MM.1S (cell line): Measurements from ENCODE around the gene GSTM2.
"Not testable (repeated sequence)": the region's sequence is repeated elsewhere in the genome, so short reads cannot be mapped to it uniquely, and the experiment has no call there.

Experiments
- DNase-seq: peaks from one replicate; pipeline ENCODE4 v3.0.0-alpha.2; 2015
- H2AFZ ChIP-seq: fragments of 300-600 bp; sonication (generic); 2 replicates; pipeline ENCODE4 v1.6.0; 2016; ENCODE audit warnings: antibody characterized with exemption, low read length
- H3F3A ChIP-seq: fragments of 300-600 bp; sonication (generic); 2 replicates; pipeline ENCODE4 v1.6.1; 2016; ENCODE audit warnings: mild to moderate bottlenecking, antibody characterized with exemption, low read length, moderate library complexity, mixed read lengths; ENCODE audit not compliant: insufficient read depth
- H3K27ac ChIP-seq: fragments of 300-600 bp; sonication (generic); 2 replicates; pipeline ENCODE4 v1.5.1; 2016; ENCODE audit warnings: mild to moderate bottlenecking, low read length
- H3K27me3 ChIP-seq: fragments of 300-600 bp; sonication (generic); replicated peaks from 2 replicates; pipeline ENCODE4 v1.6.0; 2016; ENCODE audit warnings: low read length; ENCODE audit not compliant: insufficient read depth
- H3K36me3 ChIP-seq: fragments of 300-600 bp; sonication (generic); replicated peaks from 2 replicates; pipeline ENCODE4 v1.6.1; 2016; ENCODE audit warnings: mild to moderate bottlenecking, low read length, mixed read lengths; ENCODE audit not compliant: insufficient read depth
- H3K4me1 ChIP-seq: fragments of 300-600 bp; sonication (generic); 2 replicates; pipeline ENCODE4 v1.6.1; 2016; ENCODE audit warnings: low read length, mixed read lengths
- H3K4me2 ChIP-seq: fragments of 300-600 bp; sonication (generic); 2 replicates; pipeline ENCODE4 v1.6.0; 2016; ENCODE audit warnings: low read depth, low read length
- H3K4me3 ChIP-seq: fragments of 300-600 bp; sonication (generic); 2 replicates; pipeline ENCODE4 v1.5.1; 2016; ENCODE audit warnings: low read length, mixed read lengths
- H3K79me2 ChIP-seq: fragments of 300-600 bp; sonication (generic); 2 replicates; pipeline ENCODE4 v1.6.1; 2016; ENCODE audit warnings: mixed run types, low read length, mixed read lengths
- H3K9ac ChIP-seq: fragments of 300-600 bp; sonication (generic); 2 replicates; pipeline ENCODE4 v1.6.1; 2016; ENCODE audit warnings: low read length, mixed read lengths
- H3K9me2 ChIP-seq: fragments of 300-600 bp; sonication (generic); replicated peaks from 2 replicates; pipeline ENCODE4 v1.6.1; 2016; ENCODE audit warnings: mild to moderate bottlenecking, low read length, mixed read lengths; ENCODE audit not compliant: insufficient read depth
- H3K9me3 ChIP-seq: fragments of 300-600 bp; sonication (generic); replicated peaks from 2 replicates; pipeline ENCODE4 v1.6.1; 2016; ENCODE audit warnings: mild to moderate bottlenecking, low read length, mixed read lengths; ENCODE audit not compliant: insufficient read depth
- H4K20me1 ChIP-seq: fragments of 300-600 bp; sonication (generic); 2 replicates; pipeline ENCODE4 v1.6.1; 2016; ENCODE audit warnings: mild to moderate bottlenecking, low read length, moderate library complexity, mixed read lengths; ENCODE audit not compliant: insufficient read depth
- CTCF ChIP-seq: fragments of 300-600 bp; sonication (generic); IDR thresholded peaks from 2 replicates; pipeline ENCODE4 v1.5.1; 2016; ENCODE audit warnings: antibody characterized with exemption, low read length, mixed read lengths
- EZH2 ChIP-seq: fragments of 300-600 bp; sonication (generic); optimal IDR thresholded peaks from 2 replicates; pipeline ENCODE3; 2017; ENCODE audit warnings: low read depth, mild to moderate bottlenecking, antibody characterized with exemption, low read length, mixed read lengths
- EZH2phosphoT487 ChIP-seq: fragments of 300-600 bp; sonication (generic); IDR thresholded peaks from 2 replicates; pipeline ENCODE4 v1.6.1; 2018; ENCODE audit warnings: antibody characterized with exemption, low read length

Gene GSTM2

DNA sequence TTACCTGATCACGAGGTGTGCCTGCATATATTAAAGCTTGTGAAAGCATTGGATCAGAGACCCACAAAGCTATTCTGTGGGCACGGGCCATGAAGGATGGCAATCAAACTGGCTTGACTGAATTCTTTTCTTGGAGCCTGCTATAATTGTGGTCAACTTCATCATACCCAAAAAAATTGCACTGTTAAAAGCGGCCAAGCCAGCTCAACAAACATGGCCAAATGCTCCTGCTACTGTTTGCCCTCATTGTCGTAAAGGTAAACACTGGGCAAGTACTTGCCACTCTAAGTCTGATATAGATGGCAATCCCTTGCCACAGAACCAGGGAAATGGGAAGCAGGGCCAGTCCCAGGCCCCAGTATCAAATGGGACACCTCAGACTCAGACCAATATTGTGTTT lies 37.6 kb downstream of the GSTM2 start:
- Histone ChIP-seq H3F3A (no peaks in the 10 kb centered on the region), H4K20me1 (no peaks in the 10 kb centered on the region), H3K9me3 (no peaks in the 10 kb centered on the region), H3K9me2 (no peaks in the 10 kb centered on the region), H3K27me3 (no peaks in the 10 kb centered on the region), H3K27ac (no peak overlapping the region), H3K9ac (no peak overlapping the region), H3K36me3 (no peaks in the 10 kb centered on the region), H3K4me2 (no peak overlapping the region), H2AFZ (no peak overlapping the region), H3K4me1 (no peaks in the 10 kb centered on the region), H3K79me2 (no peaks in the 10 kb centered on the region), H3K4me3 (no peak overlapping the region)
- TF ChIP-seq EZH2, result no peak
- no peak for TF ChIP-seq EZH2phosphoT487
- DNase-seq, result no peak

DNA sequence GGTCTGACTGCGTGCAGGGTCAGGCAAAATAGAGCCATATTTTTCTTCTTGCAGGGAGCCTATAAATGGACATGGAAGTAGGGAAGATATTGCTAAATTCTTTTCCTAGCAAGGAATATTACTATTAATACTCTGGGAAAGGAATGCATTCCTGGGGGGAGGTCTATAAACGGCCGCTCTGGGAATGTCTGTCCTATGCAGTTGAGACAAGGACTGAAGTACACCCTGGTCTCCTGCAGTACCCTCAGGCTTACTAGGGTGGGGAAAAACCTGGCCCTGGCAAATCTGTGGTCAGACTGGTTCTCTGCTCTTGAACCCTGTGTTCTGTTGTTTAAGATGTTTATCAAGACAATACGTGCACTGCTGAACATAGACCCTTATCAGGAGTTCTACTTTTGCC lies 41.1 kb downstream of the GSTM2 start:
- not testable (repeated sequence) for H2AFZ ChIP-seq, H3K4me1 ChIP-seq, H3K9me3 ChIP-seq, H3K36me3 ChIP-seq, H3K27me3 ChIP-seq, H3K79me2 ChIP-seq, H3K9ac ChIP-seq, H3F3A ChIP-seq, H3K27ac ChIP-seq, H3K4me2 ChIP-seq, H4K20me1 ChIP-seq, DNase-seq, H3K9me2 ChIP-seq, H3K4me3 ChIP-seq

DNA sequence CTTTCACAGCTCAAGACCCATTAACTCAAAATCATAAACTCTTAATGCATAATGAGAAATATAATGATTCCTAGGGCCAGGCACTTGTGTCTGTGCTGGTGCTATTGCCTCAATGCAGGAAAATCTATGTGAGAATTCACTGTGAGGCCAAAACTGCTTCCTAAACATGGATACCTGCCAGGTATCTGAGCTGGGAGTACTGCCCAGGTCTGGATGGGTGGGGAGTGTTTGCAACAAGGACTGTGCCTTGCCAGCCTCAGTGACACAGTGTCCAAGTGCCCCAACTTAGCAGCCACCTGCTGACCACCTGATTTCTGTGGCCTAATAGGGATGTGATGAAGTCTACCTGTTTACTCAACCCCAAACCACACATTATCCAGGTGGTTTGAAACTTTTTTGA lies 42.0 kb downstream of the GSTM2 start:
- not testable (repeated sequence) for H3K9me3 ChIP-seq, H2AFZ ChIP-seq, H3F3A ChIP-seq, H3K27me3 ChIP-seq, H3K4me2 ChIP-seq, H3K36me3 ChIP-seq, H4K20me1 ChIP-seq, H3K9me2 ChIP-seq, H3K79me2 ChIP-seq, H3K4me1 ChIP-seq, DNase-seq, H3K4me3 ChIP-seq, H3K9ac ChIP-seq, H3K27ac ChIP-seq

DNA sequence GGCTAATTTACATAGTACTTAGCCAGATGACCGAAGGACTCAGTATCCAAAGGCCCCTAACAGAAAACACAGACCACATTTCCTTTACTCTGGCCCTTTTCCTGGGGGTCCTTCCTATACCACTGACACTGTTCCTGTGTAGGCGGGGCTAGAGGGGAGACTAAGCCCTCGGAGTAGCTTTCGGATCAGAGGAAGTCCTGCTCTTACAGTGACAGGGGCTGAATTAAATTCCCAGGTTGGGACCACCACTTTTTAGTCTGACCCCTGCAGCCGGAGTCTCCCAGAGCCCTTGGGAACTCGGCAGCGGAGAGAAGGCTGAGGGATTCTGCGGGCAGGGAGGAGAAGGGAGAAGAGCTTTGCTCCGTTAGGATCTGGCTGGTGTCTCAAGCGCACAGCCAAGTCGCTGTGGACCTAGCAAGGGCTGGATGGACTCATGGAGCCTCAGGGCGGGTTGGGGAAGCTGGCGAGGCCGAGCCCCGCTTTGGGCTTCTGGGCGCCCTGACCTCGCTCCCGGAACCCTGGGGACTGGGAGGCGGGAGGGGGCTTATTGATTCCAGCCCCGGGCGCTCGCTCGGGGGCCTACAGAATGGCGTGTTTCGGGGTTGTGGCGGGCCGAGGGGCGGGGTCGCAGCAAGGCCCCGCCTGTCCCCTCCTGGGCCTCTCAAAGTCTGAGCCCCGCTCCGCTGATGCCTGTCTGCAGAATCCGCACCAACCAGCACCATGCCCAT lies 43.9 kb downstream of the GSTM2 start, which contains the start of gene GSTM5:
Gene GSTM5, plus strand, starts transcription at position 659 of the 728 bp plus-strand sequence. Its CDS starts 62 bp downstream, at position 721.
- H3K4me2 ChIP-seq, H2AFZ ChIP-seq, H3K27me3 ChIP-seq, H3K36me3 ChIP-seq, H4K20me1 ChIP-seq, H3K79me2 ChIP-seq, H3K9me2 ChIP-seq, H3F3A ChIP-seq, H3K4me3 ChIP-seq, DNase-seq, H3K27ac ChIP-seq, H3K4me1 ChIP-seq, H3K9me3 ChIP-seq, H3K9ac ChIP-seq: not testable (repeated sequence)

DNA sequence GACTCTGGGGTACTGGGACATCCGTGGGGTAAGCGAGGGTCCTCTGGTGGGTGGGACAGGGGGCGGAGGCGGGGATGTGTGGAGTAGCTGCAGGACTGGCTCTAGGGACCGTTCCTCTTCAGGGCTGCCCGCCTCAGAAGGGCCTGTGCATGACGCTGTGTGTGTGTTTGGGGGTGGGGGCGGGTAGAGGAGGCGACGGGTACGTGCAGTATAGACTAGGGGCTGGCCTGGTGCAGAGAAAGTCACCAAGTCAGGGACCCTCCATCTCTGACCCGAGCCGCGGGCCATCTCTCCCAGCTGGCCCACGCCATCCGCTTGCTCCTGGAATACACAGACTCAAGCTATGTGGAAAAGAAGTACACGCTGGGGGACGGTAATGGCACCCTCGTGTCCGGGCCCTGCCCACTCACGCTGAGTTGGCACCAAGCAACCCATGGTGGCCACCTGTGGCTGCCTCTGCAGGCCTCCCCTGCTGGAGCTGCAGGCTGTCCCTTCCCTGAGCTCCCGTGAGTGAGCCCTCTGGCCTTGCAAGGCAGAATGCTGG lies 44.5 kb downstream of the GSTM2 start:
- H3K36me3 ChIP-seq, result no peaks in the 10 kb centered on the region
- no peak overlapping the region for H3K9ac ChIP-seq
- TF ChIP-seq EZH2, result no peak
- no peak for TF ChIP-seq CTCF
- TF ChIP-seq EZH2phosphoT487, result no peak
- no peaks in the 10 kb centered on the region for H4K20me1 ChIP-seq
- H3F3A ChIP-seq, result no peaks in the 10 kb centered on the region
- H3K27me3 ChIP-seq, result no peaks in the 10 kb centered on the region
- H3K9me3 ChIP-seq, result no peaks in the 10 kb centered on the region
- H3K4me3 ChIP-seq, result no peak overlapping the region
- H3K4me2 ChIP-seq, result no peak overlapping the region
- no peaks in the 10 kb centered on the region for H3K4me1 ChIP-seq
- no peak for DNase-seq
- no peaks in the 10 kb centered on the region for H3K79me2 ChIP-seq
- H2AFZ ChIP-seq, result no peak overlapping the region
- H3K27ac ChIP-seq, result no peak overlapping the region
- no peaks in the 10 kb centered on the region for H3K9me2 ChIP-seq
